HepG2 (cell line): ENCODE measurements around the gene LTK. TPM values are rescaled to one million over a fixed set of nuclear protein-coding genes. Genes with fewer than 3 reads are reported as not detected.
A peak's percentile ranks its signal among the peaks of the same experiment; 100 is the strongest.

Experiments used
- AHR ChIP-seq: IDR thresholded peaks from 2 replicates; pipeline ENCODE4 v1.6.1; 2018; ENCODE audit warnings: missing genetic modification reagents, missing compliant biosample characterization
- ATRX ChIP-seq: sonication (generic); formaldehyde crosslinking; IDR thresholded peaks from 2 replicates; pipeline ENCODE4 v1.4.0; 2020; ENCODE audit warnings: missing genetic modification reagents, borderline replicate concordance
- ETV5 ChIP-seq: IDR thresholded peaks from 2 replicates; pipeline ENCODE4 v1.6.1; 2018; ENCODE audit warnings: missing biosample characterization, missing genetic modification reagents, inconsistent platforms, borderline replicate concordance
- GATAD1 ChIP-seq: IDR thresholded peaks from 2 replicates; pipeline ENCODE4 v1.6.1; 2016; ENCODE audit warnings: missing genetic modification reagents, missing compliant biosample characterization
- JUNB ChIP-seq: sonication (generic); formaldehyde crosslinking; IDR thresholded peaks from 2 replicates; pipeline ENCODE4 v1.8.0; 2022; ENCODE audit warnings: missing genetic modification reagents, mild to moderate bottlenecking, borderline replicate concordance
- MEIS2 ChIP-seq: sonication (generic); formaldehyde crosslinking; IDR thresholded peaks from 2 replicates; pipeline ENCODE4 v1.9.0; 2021; ENCODE audit warnings: mild to moderate bottlenecking, missing genetic modification reagents
- PAWR ChIP-seq: sonication (generic); formaldehyde crosslinking; IDR thresholded peaks from 2 replicates; pipeline ENCODE4 v1.4.0; 2020; ENCODE audit warnings: missing genetic modification reagents, mild to moderate bottlenecking, borderline replicate concordance
- RBFOX2 ChIP-seq: fragments of 200-400 bp; formaldehyde crosslinking; IDR thresholded peaks from 2 replicates; pipeline ENCODE4 v1.6.1; 2017; ENCODE audit warnings: low read depth, mild to moderate bottlenecking, low read length
- RCOR2 ChIP-seq: IDR thresholded peaks from 2 replicates; pipeline ENCODE4 v1.6.1; 2016; ENCODE audit warnings: missing biosample characterization, missing genetic modification reagents
- SP140L ChIP-seq: sonication (generic); formaldehyde crosslinking; IDR thresholded peaks from 2 replicates; pipeline ENCODE4 v1.4.0; 2020; ENCODE audit warnings: missing genetic modification reagents, borderline replicate concordance
- U2AF1 ChIP-seq: fragments of 200-400 bp; formaldehyde crosslinking; optimal IDR thresholded peaks from 2 replicates; pipeline ENCODE3; 2017; ENCODE audit warnings: mild to moderate bottlenecking, low read depth, low read length
- ZNF136 ChIP-seq: sonication (generic); formaldehyde crosslinking; IDR thresholded peaks from 2 replicates; pipeline ENCODE4 v1.8.1; 2022; ENCODE audit warnings: low read depth, mild to moderate bottlenecking, moderate library complexity, missing genetic modification reagents
- ZNF205 ChIP-seq: IDR thresholded peaks from 2 replicates; pipeline ENCODE4 v1.6.1; 2018; ENCODE audit warnings: missing biosample characterization, missing genetic modification reagents
- ZNF704 ChIP-seq: sonication (generic); formaldehyde crosslinking; IDR thresholded peaks from 2 replicates; pipeline ENCODE4 v1.8.1; 2023; ENCODE audit warnings: mild to moderate bottlenecking, inconsistent platforms, moderate library complexity, missing genetic modification reagents, borderline replicate concordance
- ZNF724P ChIP-seq: sonication (generic); formaldehyde crosslinking; IDR thresholded peaks from 2 replicates; pipeline ENCODE4 v1.8.0; 2022; ENCODE audit warnings: missing genetic modification reagents, borderline replicate concordance
- ZSCAN20 ChIP-seq: sonication (generic); formaldehyde crosslinking; IDR thresholded peaks from 2 replicates; pipeline ENCODE4 v1.4.0; 2020; ENCODE audit warnings: missing genetic modification reagents, mild to moderate bottlenecking, borderline replicate concordance
- polyA plus RNA-seq, 8 experiments: library from polyadenylated mRNA; depleted of rRNA in 3 of 8; stranded (reverse) in 7 of 8; unstranded in 1 of 8; fragments of >200 nt; fragmentation: Illumina TruSeq in 4 of 8; extraction: Trizol in 4 of 8; gene quantifications; 2 replicates each; pipeline versions ENCODE4 v1.2.1 to v1.2.3, GENCODE V29; 2011 to 2016; ENCODE audit warnings: low read depth in 4 of 8, missing spikeins in 1 of 8, mixed read lengths in 1 of 8; ENCODE audit not compliant: insufficient read depth in 1 of 8
- total RNA-seq, 5 experiments: library from RNA; depleted of rRNA; stranded (reverse); fragments of >200 nt; fragmentation: Illumina TruSeq; extraction: Trizol; gene quantifications; 2 replicates each; pipeline ENCODE4 v1.2.3, GENCODE V29; 2016; ENCODE audit warnings: low read depth in 1 of 5
- TF ChIP-seq, protein P1 (sequence below): sonication (generic); formaldehyde crosslinking; IDR thresholded peaks from 2 replicates; pipeline ENCODE4 v1.8.0; 2022; ENCODE audit warnings: mild to moderate bottlenecking, missing genetic modification reagents; ENCODE audit not compliant: insufficient replicate concordance
- TF ChIP-seq, protein P2 (sequence below): sonication (generic); formaldehyde crosslinking; IDR thresholded peaks from 2 replicates; pipeline ENCODE4 v1.4.0; 2020; ENCODE audit warnings: mild to moderate bottlenecking, missing genetic modification reagents
- TF ChIP-seq, protein P3 (sequence below): sonication (generic); formaldehyde crosslinking; IDR thresholded peaks from 2 replicates; pipeline ENCODE4 v1.8.1; 2023; ENCODE audit warnings: mild to moderate bottlenecking, missing genetic modification reagents
- TF ChIP-seq, protein P4 (sequence below): sonication (generic); formaldehyde crosslinking; conservative IDR thresholded peaks from 2 replicates; pipeline ENCODE4 v1.4.0; 2020; ENCODE audit warnings: missing genetic modification reagents

LTK gene
- total and polyA plus RNA-seq, 2 of the 13 experiments (the other 11 are each of a cell fraction or from before 2014, with no cell fraction given): 0.01 TPM; not detected in 1

DNA sequence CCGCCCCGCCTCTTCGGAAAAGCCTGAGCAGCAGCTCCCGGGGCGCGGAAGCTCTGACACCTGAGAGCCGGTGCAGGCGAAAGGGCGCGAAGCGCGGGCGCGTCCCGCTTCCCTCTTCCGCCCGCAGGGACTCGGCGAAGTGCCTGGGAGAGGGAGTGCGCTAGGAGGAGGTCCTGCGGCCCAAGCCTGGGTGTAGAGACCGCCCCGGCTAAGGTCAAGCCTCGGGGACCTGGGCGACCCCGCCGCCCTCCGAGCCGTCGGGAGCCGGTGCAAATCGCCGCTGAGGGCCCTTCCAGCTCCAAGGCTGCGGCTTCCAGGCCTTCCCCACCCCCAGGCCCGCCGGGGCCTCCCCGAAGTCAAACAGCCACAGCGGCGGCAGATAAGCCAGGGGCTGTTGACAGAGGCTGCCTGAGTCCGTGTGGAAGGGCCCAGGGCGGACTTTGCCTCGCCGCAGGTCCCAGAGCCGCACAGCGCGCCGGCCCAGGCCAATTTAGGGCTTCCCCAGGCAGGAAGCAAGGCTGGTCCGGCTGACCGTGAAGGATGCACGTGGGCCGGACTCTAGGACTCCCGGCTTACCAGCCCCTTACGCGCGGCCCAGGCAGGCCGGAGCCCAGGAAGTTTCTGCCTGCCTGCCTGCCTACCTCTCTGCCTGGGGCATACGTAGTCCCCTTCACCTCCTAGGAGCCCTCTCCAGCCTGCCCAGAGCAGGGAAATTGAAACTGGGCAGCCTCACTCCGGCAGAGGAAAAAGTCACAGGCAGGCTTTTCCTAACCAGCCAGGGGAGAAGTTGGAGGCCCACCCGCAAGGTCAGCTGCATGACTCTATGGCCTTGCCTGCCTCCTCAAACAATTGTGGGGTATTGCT, 17.7 kb downstream of the LTK start (continued):
- TF ChIP-seq ZNF724P (CRISPR knock-in tag) (peak; percentile 72), JUNB (CRISPR knock-in tag) (no peak), PAWR (no peak), RCOR2 (CRISPR knock-in tag) (no peak), ATRX (CRISPR knock-in tag) (0 out of 2 replicates have a peak, but pooled peaks have one; percentile 41), MEIS2 (CRISPR knock-in tag) (peak; percentile 25; the same call in 1 of the 2 replicates), ZNF136 (CRISPR knock-in tag) (peak; percentile 83; the same call in 1 of the 2 replicates), RBFOX2 (peak; percentile 83), GATAD1 (CRISPR knock-in tag) (peak; percentile 76), ZNF205 (CRISPR knock-in tag) (peak; percentile 66; the same call in 1 of the 2 replicates), ETV5 (CRISPR knock-in tag) (peak; percentile 75), U2AF1 (peak; percentile 72), AHR (CRISPR knock-in tag) (no peak), ZSCAN20 (CRISPR knock-in tag) (peak; percentile 67; the same call in 1 of the 2 replicates), ZNF704 (CRISPR knock-in tag) (no peak; the same call in 1 of the 2 replicates), SP140L (CRISPR knock-in tag) (0 out of 2 replicates have a peak, but pooled peaks have one; percentile 33)
- TF ChIP-seq, protein P1, sequence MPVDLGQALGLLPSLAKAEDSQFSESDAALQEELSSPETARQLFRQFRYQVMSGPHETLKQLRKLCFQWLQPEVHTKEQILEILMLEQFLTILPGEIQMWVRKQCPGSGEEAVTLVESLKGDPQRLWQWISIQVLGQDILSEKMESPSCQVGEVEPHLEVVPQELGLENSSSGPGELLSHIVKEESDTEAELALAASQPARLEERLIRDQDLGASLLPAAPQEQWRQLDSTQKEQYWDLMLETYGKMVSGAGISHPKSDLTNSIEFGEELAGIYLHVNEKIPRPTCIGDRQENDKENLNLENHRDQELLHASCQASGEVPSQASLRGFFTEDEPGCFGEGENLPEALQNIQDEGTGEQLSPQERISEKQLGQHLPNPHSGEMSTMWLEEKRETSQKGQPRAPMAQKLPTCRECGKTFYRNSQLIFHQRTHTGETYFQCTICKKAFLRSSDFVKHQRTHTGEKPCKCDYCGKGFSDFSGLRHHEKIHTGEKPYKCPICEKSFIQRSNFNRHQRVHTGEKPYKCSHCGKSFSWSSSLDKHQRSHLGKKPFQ: peak; percentile 90
- TF ChIP-seq, protein P2, sequence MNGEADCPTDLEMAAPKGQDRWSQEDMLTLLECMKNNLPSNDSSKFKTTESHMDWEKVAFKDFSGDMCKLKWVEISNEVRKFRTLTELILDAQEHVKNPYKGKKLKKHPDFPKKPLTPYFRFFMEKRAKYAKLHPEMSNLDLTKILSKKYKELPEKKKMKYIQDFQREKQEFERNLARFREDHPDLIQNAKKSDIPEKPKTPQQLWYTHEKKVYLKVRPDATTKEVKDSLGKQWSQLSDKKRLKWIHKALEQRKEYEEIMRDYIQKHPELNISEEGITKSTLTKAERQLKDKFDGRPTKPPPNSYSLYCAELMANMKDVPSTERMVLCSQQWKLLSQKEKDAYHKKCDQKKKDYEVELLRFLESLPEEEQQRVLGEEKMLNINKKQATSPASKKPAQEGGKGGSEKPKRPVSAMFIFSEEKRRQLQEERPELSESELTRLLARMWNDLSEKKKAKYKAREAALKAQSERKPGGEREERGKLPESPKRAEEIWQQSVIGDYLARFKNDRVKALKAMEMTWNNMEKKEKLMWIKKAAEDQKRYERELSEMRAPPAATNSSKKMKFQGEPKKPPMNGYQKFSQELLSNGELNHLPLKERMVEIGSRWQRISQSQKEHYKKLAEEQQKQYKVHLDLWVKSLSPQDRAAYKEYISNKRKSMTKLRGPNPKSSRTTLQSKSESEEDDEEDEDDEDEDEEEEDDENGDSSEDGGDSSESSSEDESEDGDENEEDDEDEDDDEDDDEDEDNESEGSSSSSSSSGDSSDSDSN (CRISPR knock-in tag): peak; percentile 100
- TF ChIP-seq, protein P3, sequence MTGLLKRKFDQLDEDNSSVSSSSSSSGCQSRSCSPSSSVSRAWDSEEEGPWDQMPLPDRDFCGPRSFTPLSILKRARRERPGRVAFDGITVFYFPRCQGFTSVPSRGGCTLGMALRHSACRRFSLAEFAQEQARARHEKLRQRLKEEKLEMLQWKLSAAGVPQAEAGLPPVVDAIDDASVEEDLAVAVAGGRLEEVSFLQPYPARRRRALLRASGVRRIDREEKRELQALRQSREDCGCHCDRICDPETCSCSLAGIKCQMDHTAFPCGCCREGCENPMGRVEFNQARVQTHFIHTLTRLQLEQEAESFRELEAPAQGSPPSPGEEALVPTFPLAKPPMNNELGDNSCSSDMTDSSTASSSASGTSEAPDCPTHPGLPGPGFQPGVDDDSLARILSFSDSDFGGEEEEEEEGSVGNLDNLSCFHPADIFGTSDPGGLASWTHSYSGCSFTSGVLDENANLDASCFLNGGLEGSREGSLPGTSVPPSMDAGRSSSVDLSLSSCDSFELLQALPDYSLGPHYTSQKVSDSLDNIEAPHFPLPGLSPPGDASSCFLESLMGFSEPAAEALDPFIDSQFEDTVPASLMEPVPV (CRISPR knock-in tag): peak; percentile 67
- TF ChIP-seq, protein P4, sequence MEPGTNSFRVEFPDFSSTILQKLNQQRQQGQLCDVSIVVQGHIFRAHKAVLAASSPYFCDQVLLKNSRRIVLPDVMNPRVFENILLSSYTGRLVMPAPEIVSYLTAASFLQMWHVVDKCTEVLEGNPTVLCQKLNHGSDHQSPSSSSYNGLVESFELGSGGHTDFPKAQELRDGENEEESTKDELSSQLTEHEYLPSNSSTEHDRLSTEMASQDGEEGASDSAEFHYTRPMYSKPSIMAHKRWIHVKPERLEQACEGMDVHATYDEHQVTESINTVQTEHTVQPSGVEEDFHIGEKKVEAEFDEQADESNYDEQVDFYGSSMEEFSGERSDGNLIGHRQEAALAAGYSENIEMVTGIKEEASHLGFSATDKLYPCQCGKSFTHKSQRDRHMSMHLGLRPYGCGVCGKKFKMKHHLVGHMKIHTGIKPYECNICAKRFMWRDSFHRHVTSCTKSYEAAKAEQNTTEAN (CRISPR knock-in tag): peak; percentile 84
